HG03060 (cell line): Measurements from ENCODE around the gene METTL9.
"Not testable (repeated sequence)": the region's sequence is repeated elsewhere in the genome, so short reads cannot be mapped to it uniquely, and the experiment has no call there.

ENCODE experiments used
- ATAC-seq: cut with Tn5 transposase; IDR thresholded peaks from one replicate; pipeline ENCODE4 v1.9.1; 2021; ENCODE audit warnings: low read depth, moderate number of reproducible peaks; ENCODE audit not compliant: unreplicated experiment

METTL9 gene

GRCh38 chr16:21608639-21609328 lies 9.4 kb downstream of the METTL9 start:
- no peak for ATAC-seq

GRCh38 chr16:21610006-21610544 lies 10.7 kb downstream of the METTL9 start:
- ATAC-seq = no peak

- no peak for ATAC-seq
Observed at GRCh38 chr16:21610766-21611165, 11.4 kb downstream of the METTL9 start.

GRCh38 chr16:21611198-21611555 lies 11.8 kb downstream of the METTL9 start:
- ATAC-seq = no peak

- no peak for ATAC-seq
Observed at GRCh38 chr16:21611556-21612384, 12.4 kb downstream of the METTL9 start.

- ATAC-seq = no peak
Observed at GRCh38 chr16:21613361-21613760, 14.0 kb downstream of the METTL9 start.

GRCh38 chr16:21613781-21614180 lies 14.4 kb downstream of the METTL9 start:
- no peak for ATAC-seq

GRCh38 chr16:21614896-21615295 lies 15.5 kb downstream of the METTL9 start:
- no peak for ATAC-seq

- ATAC-seq = no peak
Observed at GRCh38 chr16:21617607-21618006, 18.2 kb downstream of the METTL9 start.

GRCh38 chr16:21618281-21618680 lies 18.9 kb downstream of the METTL9 start:
- no peak for ATAC-seq

GRCh38 chr16:21619765-21620425 lies 20.5 kb downstream of the METTL9 start:
- ATAC-seq = no peak

GRCh38 chr16:21620592-21620991 lies 21.2 kb downstream of the METTL9 start:
- no peak for ATAC-seq

- ATAC-seq = no peak
Observed at GRCh38 chr16:21622545-21622944, 23.2 kb downstream of the METTL9 start.

GRCh38 chr16:21625026-21625425 lies 25.6 kb downstream of the METTL9 start:
- ATAC-seq = no peak

- ATAC-seq = no peak
Observed at GRCh38 chr16:21626659-21627277, 27.4 kb downstream of the METTL9 start.

GRCh38 chr16:21628121-21628726 lies 28.8 kb downstream of the METTL9 start:
- no peak for ATAC-seq

- no peak for ATAC-seq
Observed at GRCh38 chr16:21628772-21629171, 29.4 kb downstream of the METTL9 start.

- not testable (repeated sequence) for ATAC-seq
Observed at GRCh38 chr16:21629616-21630539, 30.5 kb downstream of the METTL9 start.

GRCh38 chr16:21630866-21631265 lies 31.5 kb downstream of the METTL9 start:
- not testable (repeated sequence) for ATAC-seq
